H1 (cell line): Measurements from ENCODE around the gene INAFM2.

Experiments used
- ASH2L ChIP-seq: fragments of 200-600, 300-600 bp; sonication (generic); IDR thresholded peaks from one replicate; pipeline ENCODE4 v1.7.1; 2017; ENCODE audit warnings: low read length
- BRCA1 ChIP-seq: IDR thresholded peaks from 2 replicates; pipeline ENCODE4 v1.6.1; 2012; ENCODE audit warnings: low read depth, low read length, improper control_type of control experiment
- CBX8 ChIP-seq: fragments of 300-800, 300-1000 bp; sonication (generic); IDR thresholded peaks from 2 replicates; pipeline ENCODE4 v1.7.1; 2016; ENCODE audit warnings: low read depth, low read length, borderline replicate concordance
- CEBPB ChIP-seq: IDR thresholded peaks from 2 replicates; pipeline ENCODE4 v1.6.1; 2012; ENCODE audit warnings: low read depth, low read length
- CREB1 ChIP-seq: IDR thresholded peaks from 2 replicates; pipeline ENCODE4 v1.6.1; 2012; ENCODE audit warnings: inconsistent platforms
- CTCF ChIP-seq, 3 experiments: IDR thresholded peaks; 1 replicate in 2 of 3; 2 replicates in 1 of 3; pipeline versions ENCODE4 v1.5.1 to v1.6.1; 2011; ENCODE audit warnings: low read length in 3 of 3, mild to moderate bottlenecking in 3 of 3, inconsistent platforms in 2 of 3, low read depth in 1 of 3, moderate library complexity in 1 of 3; ENCODE audit not compliant: insufficient read depth in 1 of 3; ENCODE audit errors: control extremely low read depth in 1 of 3
- EP300 ChIP-seq, 2 experiments: IDR thresholded peaks; 1 replicate in 1 of 2; 2 replicates in 1 of 2; pipeline ENCODE4 v1.6.1; 2011 to 2012; ENCODE audit warnings: low read depth in 2 of 2, low read length in 2 of 2, mild to moderate bottlenecking in 2 of 2, borderline replicate concordance in 1 of 2, inconsistent platforms in 1 of 2, moderate library complexity in 1 of 2
- POLR2AphosphoS5 ChIP-seq: IDR thresholded peaks from 2 replicates; pipeline ENCODE4 v1.6.1; 2011; ENCODE audit warnings: low read depth, low read length
- SP2 ChIP-seq: IDR thresholded peaks from 2 replicates; pipeline ENCODE4 v1.6.1; 2012; ENCODE audit warnings: mild to moderate bottlenecking, low read length, inconsistent platforms
- ZNF274 ChIP-seq: IDR thresholded peaks from 2 replicates; pipeline ENCODE4 v1.7.0; 2012; ENCODE audit warnings: low read length, borderline replicate concordance; ENCODE audit errors: extremely low read depth

- TF ChIP-seq EP300 (IDR thresholded peaks at IDR 0.05; ENCODE audit: borderline replicate concordance in 1 of 2, low read depth in 2 of 2, low read length in 2 of 2) (no peak), CTCF (IDR thresholded peaks at IDR 0.05; ENCODE audit: control extremely low read depth in 1 of 3, insufficient read depth in 1 of 3, low read depth in 1 of 3, low read length in 3 of 3) (no peak), BRCA1 (no peak), SP2 (no peak), ASH2L (no peak), CBX8 (no peak), CEBPB (no peak), POLR2AphosphoS5 (no peak), ZNF274 (no peak), CREB1 (no peak)
These were observed 27.5 kb upstream of the INAFM2 start for GRCh38 chr15:40295877-40296560.
